Measurements from ENCODE around the gene RGS7.
"Not testable (repeated sequence)": the region's sequence is repeated elsewhere in the genome, so short reads cannot be mapped to it uniquely, and the experiment has no call there.

RGS7 gene

DNA sequence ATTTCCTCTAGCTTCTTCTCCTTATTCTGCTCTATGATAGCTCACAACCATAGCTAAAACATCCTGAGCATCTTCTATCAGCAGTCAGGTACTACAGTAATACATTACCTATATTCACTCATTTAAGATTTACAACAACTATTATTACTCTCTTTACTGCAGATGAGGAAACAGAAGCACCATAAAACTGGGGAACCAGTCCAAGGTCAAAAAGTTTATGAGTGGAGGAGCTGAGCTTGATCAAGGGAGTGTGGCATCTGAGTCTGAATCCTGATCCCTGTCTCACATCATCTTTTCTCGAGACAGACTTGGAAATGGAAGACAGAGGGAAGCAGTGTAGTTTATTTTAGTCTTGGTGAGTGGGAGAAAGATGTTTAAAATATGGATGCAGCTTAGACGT, 288.6 kb downstream of the RGS7 start:
- no peak for DNase-seq

DNA sequence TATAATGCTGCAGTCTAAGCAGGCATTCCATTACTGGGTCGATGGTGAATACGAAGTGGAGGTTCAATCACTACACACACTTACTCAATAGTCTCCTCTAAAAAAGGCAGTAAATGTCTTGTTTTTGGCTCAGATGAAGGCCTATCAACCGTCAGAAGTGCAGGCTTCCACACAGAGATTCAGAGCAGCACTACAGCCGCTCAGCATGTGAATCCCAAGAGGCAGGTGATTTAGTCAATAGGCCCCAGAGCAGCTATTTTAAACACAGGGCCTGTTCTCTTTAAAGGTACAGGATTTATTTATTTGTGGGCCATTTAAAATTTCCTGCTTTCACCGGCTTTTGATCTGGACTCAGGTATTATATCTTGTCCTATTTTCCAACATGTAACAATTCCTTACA, 293.7 kb downstream of the RGS7 start:
- no peak for DNase-seq

DNA sequence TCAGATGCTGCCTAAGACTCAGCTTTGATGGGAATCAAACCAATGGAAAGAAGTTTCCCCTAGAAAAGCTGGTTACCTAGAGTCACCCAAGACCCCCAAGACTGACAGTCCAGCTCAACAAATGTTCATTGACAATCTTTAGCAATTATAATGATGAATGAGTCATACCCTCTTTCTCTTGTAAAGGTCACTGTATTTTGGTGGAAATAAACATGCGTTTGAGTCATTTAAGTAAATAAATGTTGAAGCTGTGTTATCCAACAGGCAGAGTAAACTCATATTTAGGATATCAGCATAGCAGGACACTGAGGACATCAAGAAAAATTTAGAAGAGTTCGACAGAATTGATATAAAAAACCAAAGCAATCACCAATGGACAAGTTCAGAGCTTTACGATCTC, 295.9 kb downstream of the RGS7 start:
- no peak for DNase-seq

DNA sequence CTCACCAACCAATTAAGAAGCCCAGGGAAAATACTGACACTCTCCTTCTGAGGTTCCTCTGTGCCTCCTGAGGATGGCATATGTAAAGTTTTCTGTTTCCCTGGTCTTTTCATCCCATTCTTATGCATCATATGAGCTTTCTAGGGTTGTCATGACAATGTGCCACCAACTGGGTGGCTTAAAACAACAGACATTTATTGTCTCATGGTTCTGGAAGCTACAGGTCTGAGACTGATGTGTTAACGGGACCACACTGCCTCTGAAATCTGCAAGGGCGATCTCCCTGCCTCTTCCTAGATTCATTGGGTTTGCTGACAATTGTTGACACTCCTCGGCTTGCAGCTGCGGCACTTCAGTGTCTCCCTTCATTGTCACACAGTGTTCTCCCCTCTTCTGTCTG, 308.4 kb downstream of the RGS7 start:
- DNase-seq, result no peak

DNA sequence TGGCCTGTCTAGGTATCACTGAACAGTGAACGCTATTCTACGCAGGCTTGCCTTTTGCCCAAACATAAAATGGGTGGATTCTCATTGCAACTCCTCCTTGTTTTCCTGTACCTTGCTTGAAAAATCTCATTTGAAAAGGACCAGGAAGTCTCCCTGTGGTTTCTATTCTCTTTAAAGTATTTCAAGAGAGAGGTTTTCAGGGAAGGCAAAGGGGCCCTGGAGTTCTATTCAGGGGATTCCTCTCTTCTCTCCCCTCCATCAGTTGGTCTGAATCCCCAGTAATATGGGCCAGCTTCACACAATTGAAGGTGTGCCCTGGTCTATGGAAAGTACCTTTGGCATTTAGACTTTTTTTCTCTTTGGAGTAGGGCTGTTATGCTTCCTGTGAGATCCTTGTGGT, 311.3 kb downstream of the RGS7 start:
- DNase-seq, result no peak

DNA sequence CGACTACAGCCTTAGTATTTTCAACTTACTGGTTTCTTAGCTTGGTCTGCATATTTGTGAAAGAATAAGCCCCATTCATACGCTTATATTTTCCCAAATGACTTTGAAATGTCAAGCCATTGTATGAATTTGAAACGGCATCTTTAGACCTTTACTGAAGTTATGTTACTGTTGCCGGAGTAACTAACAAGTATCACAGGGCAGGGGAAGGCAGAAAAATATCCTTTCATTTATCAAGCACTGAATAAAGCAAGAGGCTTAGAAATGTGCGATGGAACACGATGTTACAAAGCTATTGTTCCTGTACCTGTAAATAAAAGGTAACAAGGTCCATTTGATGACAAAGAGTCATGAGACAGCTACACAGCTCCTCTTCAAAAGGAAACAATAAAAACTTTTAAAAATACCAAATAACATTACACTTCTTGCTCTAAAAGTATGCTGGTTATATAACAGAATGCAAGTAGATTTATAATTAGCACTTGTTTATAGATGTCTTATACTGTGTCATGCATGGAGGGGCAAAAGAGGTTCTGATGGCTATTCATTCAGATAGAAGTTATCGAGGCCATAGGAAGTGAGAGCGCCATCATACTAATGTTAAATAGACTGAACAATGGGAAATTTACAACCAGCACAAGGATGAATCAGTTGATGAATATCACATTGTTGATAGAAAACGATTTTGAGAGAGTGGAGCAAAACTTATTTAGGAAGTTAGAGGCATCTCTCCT, 322.6 kb downstream of the RGS7 start:
- no peak for DNase-seq

DNA sequence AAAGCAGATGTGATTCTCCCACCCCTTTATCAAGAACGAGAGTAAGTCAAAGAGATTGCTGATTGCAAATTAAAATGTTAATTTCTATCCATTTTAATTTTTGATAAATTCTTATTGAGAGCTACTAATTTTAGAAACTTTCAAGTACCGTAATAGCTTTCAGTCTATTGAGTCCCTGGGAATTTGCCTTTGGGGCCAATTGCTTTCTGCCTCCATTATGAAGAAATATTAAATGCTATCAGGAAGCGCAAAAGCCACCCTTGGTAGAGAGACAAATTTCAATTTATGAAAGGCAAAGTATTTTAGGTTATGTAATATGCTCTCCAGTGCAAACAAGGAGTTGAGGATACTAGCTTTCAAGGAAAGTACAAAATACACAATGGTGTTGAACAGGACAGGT, 332.2 kb downstream of the RGS7 start:
- no peak for DNase-seq

DNA sequence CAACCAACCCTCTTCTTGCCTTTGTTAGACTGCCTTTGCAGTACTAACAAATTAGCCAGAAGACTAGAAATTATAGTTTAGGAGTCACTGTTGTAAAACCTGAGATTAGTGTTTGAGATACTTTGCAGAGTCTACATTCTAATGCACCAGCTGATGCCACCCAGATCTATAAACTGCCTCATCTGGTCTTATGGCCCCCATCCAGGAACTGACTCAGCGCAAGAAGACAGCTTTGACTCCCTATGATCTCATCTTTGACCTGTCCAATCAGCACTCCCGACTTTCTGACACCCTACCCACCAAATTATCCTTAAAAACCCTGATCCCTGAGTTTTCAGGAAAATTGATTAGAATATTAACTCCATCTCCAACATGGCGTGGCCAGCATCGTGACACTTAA, 334.6 kb downstream of the RGS7 start:
- no peak for DNase-seq

DNA sequence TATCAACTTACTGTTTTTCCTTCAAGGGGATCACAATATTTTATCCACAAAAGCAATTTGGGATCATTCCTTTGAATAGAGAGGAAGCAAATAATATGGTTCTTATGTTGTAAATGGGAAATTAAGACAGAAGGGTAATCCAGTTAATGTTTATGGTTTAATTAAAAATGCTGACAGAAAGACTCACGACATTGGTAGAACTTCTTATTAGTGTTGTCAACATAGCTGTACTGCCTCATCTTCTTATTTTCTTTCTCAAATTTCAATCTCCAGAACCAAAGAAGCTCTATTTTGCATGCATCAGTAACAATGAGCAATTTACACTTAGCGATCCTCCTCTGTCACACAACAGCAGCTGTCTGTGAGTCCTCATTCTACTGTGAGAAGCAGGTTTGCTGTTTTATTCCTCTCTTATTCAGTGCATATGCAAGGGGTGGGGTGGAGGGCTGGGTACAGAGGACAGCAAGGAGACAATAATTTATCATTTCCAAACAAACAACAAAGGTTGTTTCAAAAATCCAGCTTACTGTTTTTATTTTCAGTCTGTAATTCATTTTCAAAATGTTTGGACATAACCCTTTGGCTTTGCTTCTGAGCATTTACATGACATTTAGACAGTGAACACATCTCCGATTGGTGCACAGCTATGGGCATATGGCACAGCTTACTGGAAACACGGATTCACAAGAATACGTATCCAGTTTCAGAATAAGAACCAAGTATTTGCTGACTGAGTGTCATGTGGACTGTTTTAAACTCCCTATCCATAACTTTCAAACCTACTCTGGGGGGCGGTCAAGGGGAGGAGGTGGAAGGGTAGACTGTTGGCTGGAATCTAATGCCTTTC, 335.9 kb downstream of the RGS7 start:
- DNase-seq, result no peak

DNA sequence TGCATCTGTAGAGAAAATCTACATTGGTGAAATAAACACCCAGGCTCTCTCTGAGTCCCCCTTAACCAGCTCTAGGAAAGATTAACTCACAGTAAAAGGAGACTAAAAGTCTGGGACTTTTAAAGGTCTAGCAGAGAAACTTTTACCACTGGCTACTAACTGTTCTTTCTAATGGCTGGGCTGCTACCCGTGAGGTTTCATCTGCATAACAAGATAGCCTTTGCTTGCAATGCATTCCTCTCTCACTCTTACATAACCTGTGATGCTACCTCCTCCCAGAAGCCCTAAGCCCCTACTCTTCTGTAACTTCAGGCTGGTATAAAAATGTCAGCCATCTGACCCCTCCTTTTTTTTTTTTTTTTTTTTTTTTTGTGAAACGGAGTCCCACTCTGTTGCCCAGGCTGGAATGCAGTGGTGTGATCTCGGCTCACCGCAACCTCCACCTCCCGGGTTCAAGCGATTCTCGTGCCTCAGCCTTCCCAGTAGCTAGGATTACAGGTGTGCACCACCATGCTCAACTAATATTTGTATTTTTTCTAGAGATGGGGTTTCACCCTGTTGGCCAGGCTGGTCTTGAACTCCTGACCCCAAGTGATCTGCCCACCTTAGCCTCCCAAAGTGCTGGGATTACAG, 344.2 kb downstream of the RGS7 start:
- no peak for DNase-seq

DNA sequence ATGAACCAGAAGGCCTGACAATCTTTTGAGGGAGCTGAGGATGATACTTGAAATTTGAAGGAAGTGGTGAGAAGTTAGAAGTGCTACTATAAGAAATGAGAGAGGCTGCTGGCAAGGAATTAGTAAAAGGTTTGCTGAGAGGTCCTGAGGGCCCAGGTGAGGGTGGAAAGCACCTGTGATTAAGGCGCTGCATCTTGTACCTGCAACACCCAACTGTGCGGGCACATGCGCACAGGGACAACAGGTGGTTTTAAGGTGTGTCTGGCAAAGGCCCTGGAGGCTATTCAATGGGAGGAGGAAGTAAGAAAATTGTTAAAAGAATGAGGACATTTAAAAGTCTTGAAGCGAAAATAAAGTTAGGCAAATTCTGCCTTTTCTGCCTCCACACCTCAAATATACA, 349.3 kb downstream of the RGS7 start:
- no peak for DNase-seq

DNA sequence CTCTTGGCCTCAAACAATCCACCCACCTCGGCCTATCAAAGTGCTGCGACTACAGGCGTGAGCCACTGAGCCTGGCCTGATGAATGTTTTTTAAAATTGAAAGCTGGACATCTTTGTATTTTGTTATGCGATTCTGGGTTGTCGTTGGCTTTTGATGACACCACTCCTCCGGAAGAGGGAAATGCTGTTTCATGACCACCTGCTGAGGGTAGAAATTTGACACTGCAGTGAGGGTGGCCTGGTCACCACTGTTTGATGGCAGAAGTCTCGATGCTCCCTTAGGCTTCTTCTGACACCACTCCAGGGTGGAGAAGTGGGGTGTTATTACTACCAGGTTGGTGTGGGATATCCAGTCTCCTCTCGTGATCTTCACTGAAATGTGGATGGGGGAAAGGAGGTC, 357.2 kb downstream of the RGS7 start:
- no peak for DNase-seq

DNA sequence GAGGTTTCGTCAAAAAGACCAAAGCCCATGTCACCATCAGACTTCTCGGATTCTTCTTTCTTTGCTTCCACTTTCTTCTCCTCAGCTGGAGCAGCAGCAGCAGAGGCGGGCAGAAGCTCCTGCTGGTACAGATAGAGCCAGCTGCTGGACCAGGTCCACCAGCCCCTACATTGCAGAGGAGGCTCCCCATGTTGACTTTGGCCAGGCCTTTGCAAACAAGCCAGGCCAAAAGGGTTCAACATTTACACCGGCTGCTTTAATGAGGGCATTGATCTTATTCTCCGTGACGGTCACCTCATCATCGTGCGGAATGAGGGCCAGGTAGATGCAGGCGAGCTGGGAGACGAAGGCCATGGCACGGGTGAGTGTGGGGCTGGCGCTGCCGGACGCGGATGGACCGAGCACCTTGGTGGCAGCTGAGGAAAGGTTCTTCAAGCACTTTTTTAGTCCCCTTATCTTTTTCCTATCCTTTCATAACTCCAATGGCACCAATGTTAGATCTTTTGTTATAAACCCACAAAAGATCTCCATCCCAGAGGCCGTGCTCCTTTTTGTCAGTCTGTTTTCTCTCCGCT, 358.5 kb downstream of the RGS7 start:
- DNase-seq, result no peak

DNA sequence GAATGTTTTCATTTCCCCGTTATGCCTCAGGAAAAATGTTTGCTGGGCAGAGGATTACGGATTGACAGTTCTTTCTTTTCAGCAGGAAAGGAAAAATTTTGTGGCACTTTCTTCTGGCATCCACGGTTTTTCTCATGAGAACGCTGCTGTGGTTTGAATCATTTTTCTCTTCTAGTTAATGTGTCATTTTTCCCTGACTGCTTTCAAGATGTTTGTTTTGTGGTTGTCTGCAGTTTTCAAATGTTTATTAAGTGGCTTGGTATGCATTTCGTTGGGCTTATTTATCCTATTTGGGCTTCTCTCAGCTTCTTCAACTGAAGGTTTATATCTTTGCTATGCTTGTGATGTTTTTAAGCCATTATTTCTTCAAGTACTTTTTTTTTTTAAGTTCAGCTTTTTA, 359.0 kb downstream of the RGS7 start:
- no peak for DNase-seq

DNA sequence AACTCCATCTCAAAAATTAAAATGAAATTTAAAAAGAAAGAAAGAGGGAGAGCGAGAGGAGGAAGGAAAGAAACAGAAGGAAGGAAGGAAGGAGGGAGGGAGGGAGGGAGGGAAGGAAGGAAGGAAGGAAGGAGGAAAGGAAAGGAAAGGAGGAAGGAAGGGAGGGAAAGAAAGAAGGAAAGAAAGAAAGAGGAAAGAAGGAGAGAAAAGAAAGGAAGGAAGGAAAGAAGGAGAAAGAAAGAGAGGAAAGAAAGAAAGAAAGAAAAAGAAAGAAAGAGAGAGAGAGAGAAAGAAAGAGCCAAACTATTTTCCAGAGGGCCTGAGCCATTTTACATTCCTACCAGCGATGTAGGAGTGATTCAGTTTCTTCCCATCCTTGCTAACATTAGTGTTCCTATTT, 364.0 kb downstream of the RGS7 start:
- no peak for DNase-seq

DNA sequence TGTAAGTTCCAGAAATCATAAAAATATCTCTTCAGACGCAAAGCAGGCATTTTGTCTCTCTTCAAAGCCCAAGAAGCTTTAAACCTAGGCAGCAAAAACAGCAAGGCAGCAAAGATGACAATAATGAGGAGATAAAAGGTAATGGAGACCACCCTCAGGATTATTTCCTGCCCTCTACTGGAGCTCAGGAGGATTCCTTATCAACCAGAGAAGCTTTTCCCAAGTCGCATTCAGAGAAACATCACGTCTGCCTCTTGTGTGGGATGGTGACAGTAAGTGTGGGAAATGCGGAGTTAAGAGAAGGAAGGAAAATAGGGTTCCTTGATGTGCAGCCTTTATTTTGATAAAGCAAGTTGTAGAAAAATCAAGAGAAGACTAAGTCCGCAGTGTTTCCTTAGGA, 365.8 kb downstream of the RGS7 start:
- DNase-seq, result no peak

DNA sequence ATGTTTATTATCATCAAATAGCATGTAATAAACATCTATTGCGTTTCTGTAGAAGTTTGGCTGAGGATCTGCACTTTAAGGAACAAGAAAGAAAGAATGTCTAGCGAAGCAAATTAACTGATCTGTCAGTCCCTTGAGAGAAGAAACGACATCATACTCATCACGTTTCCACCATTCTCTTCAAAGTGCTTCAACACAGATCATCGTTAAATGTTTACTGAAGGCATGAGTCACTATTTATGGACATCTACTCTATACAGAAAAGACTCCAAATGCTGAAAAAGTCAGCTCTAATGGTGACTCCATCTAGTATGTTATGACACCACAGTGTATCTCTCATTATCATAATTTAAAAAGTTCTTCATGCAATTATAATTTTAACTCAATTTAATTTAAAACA, 369.1 kb downstream of the RGS7 start:
- DNase-seq, result no peak

DNA sequence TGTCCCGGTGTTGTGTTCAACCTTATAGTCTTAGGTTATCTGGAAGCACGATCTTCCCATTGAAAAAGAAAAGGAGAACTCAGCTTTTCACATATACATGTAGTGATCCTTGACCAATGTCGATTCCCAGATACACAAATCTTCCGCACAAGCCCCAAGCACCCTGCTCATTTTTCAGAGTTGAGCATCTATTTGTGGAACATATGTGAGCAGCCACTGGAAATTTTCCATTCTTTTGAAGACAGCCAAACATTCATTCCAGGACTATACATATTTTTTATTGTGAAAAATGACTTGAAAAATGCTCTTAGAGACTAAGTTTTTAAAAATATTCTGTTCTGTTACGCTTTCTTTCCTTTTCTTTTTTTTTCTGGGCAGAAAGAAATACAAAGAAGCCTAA, 371.9 kb downstream of the RGS7 start:
- DNase-seq, result no peak

DNA sequence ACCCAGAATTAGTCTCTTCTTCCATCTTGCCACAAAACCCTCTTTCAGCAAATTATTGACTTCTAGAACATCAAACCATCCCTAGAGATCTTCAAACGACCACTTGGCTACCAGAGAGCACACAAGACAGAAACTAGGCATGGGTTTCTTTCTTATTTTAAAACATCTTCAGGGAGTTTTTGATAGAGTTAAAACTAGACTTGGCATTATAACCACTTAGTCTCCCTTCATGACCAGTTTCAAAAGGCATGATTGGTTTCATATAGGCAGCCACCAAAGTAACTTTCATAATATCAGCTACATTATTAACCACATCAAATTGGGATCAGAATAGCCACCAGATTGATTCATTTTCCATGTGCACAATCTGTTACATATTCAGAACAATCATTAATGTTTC, 376.7 kb downstream of the RGS7 start:
- DNase-seq, result no peak

DNA sequence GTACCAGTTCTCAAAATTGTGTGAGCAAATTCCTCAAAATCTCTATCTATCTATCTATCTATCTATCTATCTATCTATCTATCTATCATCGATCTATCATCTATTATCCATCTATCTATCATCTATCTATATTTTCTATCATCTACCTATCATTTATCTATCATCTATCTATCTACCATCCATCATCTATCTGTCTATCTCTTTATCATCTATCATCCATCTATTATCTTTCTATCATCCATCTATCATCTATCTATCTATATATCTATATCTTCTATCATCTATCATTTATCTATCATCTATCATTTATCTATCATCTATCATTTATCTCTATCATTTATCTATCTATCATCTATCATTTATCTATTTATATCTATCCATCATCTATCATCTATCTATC, 380.3 kb downstream of the RGS7 start:
- DNase-seq, result no peak

DNA sequence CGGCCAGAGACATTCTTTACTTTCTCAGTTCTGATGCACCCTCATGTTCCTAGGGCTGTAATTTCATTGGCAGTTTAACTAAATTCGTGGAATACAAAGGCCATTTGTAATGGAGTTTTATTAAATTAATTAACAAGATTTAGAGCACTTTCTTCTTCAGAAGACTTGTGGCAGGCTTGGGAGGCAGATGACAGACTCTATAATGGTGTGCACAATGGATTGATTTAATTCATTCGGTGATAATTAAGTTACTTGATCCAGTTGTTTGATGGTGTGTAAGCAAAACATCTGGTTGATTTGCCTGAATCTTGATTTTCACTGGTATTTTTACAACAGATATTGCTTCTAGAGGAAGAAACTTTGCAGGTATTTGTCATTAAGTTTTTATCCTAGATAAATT, 383.1 kb downstream of the RGS7 start:
- DNase-seq, result no peak

DNA sequence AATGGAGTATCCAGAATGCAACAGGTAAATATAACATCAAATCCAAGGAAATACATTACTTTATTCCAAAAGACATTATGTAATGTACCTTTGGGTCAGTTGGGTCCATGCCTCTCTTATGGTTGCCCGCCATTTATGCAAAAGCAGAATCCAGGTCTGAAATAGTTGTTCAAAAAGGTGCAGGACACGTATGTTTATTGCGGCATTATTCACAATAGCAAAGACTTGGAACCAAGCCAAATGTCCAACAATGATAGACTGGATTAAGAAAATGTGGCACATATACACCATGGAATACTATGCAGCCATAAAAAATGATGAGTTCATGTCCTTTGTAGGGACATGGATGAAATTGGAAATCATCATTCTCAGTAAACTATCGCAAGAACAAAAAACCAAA, 384.9 kb downstream of the RGS7 start:
- DNase-seq, result not testable (repeated sequence)

DNA sequence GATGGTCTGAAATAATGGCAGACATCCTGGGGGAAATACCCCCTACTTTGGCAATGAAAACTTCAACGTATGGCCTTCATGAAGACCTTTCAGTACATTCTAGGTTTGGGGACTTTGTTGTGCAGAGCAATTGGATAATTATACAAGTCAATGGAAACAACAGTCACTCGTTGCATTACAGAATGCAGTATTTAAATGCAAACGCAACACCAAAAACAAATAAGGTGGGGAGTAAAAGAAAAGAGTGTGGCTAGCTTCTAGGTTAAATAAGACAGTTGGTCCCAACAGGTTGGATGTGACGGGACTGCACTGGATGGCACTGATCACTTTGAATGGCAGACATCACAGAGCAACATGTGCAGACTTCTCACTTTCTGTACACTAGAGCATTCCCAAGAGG, 386.8 kb downstream of the RGS7 start:
- DNase-seq, result no peak

DNA sequence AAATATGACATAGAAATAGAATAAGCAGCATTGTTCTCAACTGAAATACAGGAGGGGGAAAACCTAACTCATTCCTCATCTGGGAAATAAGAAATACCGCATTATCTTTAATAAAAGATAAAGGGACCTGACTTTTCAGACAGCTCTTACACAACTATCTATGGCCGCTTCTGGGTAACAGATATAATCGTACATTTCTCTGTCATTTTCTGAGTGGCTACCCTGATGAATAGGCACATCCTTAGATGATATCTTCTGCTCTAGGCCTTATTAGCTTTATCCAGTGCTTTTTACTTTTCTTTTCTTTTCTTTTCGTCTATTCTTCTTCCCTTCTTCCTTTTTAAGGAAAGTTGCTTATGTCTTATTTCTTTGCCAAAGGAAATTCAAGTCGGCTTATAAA, 388.1 kb downstream of the RGS7 start:
- DNase-seq, result no peak
